ENCODE measurements around the gene PDGFA.
A peak's percentile ranks its signal among the peaks of the same experiment; 100 is the strongest.
"Not testable (repeated sequence)": the region's sequence is repeated elsewhere in the genome, so short reads cannot be mapped to it uniquely, and the experiment has no call there.

The PDGFA gene

GRCh38 chr7:519484-520390 lies at the start of gene PDGFA:
PDGFA (minus strand) TSS chr7:519846; CDS start chr7:519001, 845 bp downstream.
- DNase-seq, result peak; percentile 26 to 34

- no peak for DNase-seq
Measured at GRCh38 chr7:568031-568951, 48.6 kb upstream of the PDGFA start.

DNA sequence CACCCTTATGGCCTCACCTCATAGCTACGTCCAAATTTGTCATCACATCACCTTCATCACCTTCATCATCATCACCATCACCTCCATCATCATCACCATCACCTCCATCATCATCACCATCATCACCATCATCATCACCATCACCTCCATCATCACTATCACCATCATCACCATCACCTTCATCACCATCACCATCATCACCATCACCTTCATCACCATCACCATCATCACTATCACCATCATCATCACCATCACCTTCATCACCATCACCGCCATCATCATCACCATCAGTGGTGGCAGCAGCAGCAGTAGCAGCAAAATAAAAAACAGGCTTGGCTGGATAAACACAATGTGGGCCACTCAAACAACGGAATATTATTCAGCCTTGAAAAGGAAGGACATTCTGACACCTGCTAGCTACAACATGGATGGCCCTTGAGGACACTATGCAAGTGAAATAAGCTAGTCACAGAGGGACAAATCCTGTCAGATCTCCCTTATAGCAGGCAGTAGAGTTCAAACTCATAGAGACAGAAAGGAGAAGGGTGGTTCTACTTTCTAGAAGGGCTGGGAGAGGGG lies 47.7 kb upstream of the PDGFA start:
- DNase-seq, result no peak

GRCh38 chr7:566100-566499 lies 46.5 kb upstream of the PDGFA start:
- no peak for DNase-seq

- DNase-seq, result no peak
Measured at GRCh38 chr7:564176-564865, 44.7 kb upstream of the PDGFA start.

- DNase-seq, result no peak
Measured at GRCh38 chr7:563629-564170, 44.1 kb upstream of the PDGFA start.

- DNase-seq, result no peak
Measured at GRCh38 chr7:562789-563628, 43.4 kb upstream of the PDGFA start.

DNA sequence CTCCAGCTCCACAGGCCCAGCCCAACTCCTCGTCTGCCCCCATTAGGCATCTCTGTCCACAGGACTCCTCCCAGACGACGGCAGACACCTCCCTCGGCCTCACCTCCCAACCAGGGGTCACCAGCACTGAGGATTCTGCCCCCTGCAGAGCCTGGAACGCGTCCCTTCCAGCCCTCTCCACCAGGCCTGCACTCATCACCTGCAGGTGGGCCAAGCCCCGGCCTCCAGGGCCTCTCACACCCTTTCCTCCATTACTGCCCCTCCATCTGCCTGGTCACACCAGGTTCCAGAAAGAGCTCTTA lies 42.7 kb upstream of the PDGFA start:
- no peak for DNase-seq

DNA sequence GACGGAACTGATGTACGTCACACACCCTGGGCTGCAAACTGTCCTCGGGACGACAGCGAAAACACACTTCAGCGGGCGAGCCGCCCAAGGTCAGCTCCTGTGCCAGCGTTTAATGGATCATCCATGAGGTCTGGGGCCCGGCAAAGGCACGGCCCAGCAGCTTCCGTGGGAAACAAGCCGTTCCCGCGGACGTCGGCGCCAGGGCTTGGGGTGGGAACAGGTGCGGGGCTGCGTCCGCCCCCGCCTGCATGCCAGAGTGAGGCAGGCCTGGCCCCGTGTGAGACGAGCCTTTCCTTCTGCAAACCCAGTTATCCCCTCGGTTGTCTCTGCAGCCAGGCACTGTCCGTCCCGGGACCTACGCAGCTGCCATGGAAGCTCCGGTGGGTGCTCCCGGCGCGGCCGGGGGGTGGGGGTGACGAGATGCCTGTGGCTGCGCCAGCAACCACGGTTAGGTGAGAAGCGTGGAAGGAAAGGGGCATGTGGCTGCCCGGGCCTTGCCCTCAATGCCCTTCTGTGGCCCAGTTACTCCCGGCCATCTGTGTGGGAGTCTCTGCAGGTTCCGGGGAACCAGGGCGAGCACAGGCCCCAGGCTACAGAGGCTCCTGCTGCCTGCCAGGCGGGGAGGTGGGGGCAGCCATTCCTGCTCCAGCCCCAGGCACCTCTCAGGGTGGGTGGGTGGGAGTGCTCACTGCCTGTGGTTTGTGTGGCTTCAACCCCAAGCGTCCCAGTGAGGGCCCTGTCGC lies 42.2 kb upstream of the PDGFA start:
- no peak for DNase-seq

DNA sequence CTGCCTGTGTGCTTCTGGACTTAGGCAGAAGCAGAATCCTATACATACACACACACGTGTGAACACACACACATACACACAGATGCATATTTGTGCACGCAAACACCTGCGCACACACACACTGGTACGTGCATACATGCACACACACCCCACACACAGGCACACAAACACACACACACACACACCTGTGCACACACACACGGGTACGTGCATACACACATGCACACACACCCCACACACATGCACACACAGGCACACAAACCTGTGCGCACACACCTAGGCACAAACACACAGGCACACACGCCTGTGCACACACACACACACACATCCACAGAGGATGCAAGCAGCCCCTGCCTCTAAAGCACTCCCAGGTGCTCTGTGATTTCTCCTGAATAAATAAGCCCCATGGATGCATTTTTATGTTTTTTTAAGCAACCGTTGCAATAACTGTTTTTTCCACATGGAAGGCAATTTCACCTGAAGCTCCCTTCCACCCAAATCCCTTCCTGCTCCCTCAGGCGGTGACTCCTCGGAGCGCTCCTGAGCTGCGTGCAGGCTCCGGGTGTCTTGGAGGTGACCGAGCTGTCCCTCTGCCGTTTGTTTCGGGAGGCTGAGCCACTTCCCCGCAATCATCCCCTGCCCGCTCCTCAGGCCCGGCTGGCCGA lies 41.5 kb upstream of the PDGFA start:
- DNase-seq, result no peak

GRCh38 chr7:559396-559705 lies 39.7 kb upstream of the PDGFA start:
- no peak for DNase-seq

DNA sequence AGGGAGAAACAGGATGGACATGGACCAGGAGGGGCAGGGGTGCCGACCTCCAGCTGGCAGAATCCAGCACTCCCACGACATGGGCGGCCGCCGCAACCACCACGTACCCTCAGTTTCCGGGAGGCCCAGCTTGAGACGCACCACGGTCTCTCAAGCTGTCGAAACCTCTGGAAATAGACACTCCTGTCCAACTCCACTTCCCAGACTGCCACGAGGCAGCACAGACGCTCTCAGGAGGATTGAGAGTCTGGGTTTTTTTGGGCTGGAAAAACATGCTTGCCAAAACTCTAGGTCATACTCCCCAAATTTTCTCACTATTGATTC lies 37.9 kb upstream of the PDGFA start:
- no peak for DNase-seq

- DNase-seq, result no peak
Measured at GRCh38 chr7:556837-557557, 37.4 kb upstream of the PDGFA start.

- no peak for DNase-seq
Measured at GRCh38 chr7:556291-556826, 36.7 kb upstream of the PDGFA start.

- DNase-seq, result no peak
Measured at GRCh38 chr7:555551-556160, 36.0 kb upstream of the PDGFA start.

DNA sequence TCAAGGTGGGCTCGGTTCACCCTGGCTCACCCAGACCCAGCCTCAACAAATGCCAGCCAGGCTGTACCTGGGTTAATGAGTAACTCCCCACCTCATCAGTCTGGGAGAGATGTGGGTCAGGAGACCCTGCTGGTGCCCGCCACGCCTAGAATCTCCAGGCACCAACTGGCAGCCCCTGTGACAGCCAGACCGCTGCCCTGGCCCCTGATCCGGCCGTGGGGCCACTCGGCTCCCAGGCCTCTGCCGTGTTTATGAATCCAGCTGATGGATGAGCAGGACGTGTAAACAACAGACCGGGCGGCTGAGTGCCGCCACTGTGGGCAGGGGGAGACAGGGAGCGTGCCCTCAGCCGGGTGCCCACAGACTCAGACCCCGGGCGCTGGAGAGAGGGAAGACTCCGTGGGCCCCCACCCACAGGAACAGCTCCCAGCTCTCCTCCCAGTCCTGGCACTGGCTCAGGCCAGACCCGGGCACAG lies 34.0 kb upstream of the PDGFA start:
- no peak for DNase-seq

- no peak for DNase-seq
Measured at GRCh38 chr7:552868-553635, 33.4 kb upstream of the PDGFA start.

- DNase-seq, result not testable (repeated sequence)
Measured at GRCh38 chr7:552151-552867, 32.7 kb upstream of the PDGFA start.

All from stimulated activated CD4-positive, alpha-beta T cell treated with anti-CD3 and anti-CD28 coated beads, Interleukin-4, amount 100 ng/mL, for 4 hours (primary cell).